A549 (cell line): ENCODE measurements around the gene KIF2A.

Experiments used
- CEBPB ChIP-seq, 2 experiments: fragments of >200 bp in 1 of 2; sonication (Bioruptor Twin) in 1 of 2; formaldehyde crosslinking in 1 of 2; IDR thresholded peaks; 2 replicates each; pipeline ENCODE4 v1.6.1; 2012 to 2016
- EP300 ChIP-seq, 2 experiments: fragments of >200 bp; sonication (Bioruptor Twin); formaldehyde crosslinking; IDR thresholded peaks; 2 replicates in 1 of 2; 3 replicates in 1 of 2; pipeline ENCODE4 v1.6.1; 2016 to 2017
- GATA3 ChIP-seq: IDR thresholded peaks from 2 replicates; pipeline ENCODE4 v1.6.1; 2012; ENCODE audit warnings: borderline replicate concordance
- HEYL ChIP-seq: fragments of 250-450 bp; sonication (Bioruptor Pico); IDR thresholded peaks from 2 replicates; pipeline ENCODE4 v1.8.0; 2021; ENCODE audit warnings: mild to moderate bottlenecking, moderate library complexity
- JUN ChIP-seq, 2 experiments: fragments of >200 bp; sonication (Bioruptor Twin); formaldehyde crosslinking; IDR thresholded peaks; 2 replicates in 1 of 2; 3 replicates in 1 of 2; pipeline ENCODE4 v1.6.1; 2016 to 2017
- MAZ ChIP-seq: fragments of 150-350 bp; IDR thresholded peaks from 2 replicates; pipeline ENCODE4 v1.6.1; 2014; ENCODE audit warnings: antibody characterized with exemption, low read depth, low read length, borderline replicate concordance
- POLR2A ChIP-seq: IDR thresholded peaks from 2 replicates; pipeline ENCODE4 v1.6.1; 2012; ENCODE audit warnings: mild to moderate bottlenecking, low read length
- RFX5 ChIP-seq: fragments of 450-650 bp; IDR thresholded peaks from 2 replicates; pipeline ENCODE4 v1.7.1; 2014; ENCODE audit warnings: antibody characterized with exemption, mild to moderate bottlenecking, moderate library complexity
- TF ChIP-seq, protein P1 (sequence below): IDR thresholded peaks from 2 replicates; pipeline ENCODE4 v1.6.1; 2012
- TF ChIP-seq, protein P2 (sequence below): fragments of >200 bp; sonication (Bioruptor Twin); formaldehyde crosslinking; IDR thresholded peaks from 3 replicates; pipeline ENCODE4 v1.5.1; 2016
- TF ChIP-seq, protein P3 (sequence below): fragments of 200-600 bp; sonication (generic); IDR thresholded peaks from 2 replicates; pipeline ENCODE4 v1.6.1; 2016; ENCODE audit warnings: antibody characterized with exemption, mild to moderate bottlenecking, moderate library complexity
- TF ChIP-seq, protein P4 (sequence below): fragments of 150-350 bp; IDR thresholded peaks from 2 replicates; pipeline ENCODE4 v1.6.1; 2014; ENCODE audit warnings: low read depth, mild to moderate bottlenecking, low read length

DNA sequence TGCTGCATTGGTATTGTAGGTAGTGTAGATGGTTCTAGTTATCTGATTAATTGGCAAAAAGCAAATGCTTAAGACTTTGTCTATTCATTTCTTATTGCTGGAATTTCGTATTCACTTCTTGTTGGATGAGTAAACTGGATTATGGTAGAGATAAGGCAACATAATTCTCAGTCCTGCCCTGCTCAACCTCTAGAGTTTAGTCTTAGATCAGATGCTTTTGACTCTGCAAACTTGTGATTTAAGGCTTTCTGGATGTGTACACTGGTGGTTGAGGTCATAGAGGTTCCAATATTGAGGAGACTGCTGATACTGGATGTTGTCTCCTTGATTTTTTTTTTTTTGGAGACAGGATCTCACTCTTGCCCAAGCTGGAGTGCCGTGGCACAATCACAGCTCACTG lies 35.0 kb downstream of the KIF2A start:
- TF ChIP-seq, protein P1, sequence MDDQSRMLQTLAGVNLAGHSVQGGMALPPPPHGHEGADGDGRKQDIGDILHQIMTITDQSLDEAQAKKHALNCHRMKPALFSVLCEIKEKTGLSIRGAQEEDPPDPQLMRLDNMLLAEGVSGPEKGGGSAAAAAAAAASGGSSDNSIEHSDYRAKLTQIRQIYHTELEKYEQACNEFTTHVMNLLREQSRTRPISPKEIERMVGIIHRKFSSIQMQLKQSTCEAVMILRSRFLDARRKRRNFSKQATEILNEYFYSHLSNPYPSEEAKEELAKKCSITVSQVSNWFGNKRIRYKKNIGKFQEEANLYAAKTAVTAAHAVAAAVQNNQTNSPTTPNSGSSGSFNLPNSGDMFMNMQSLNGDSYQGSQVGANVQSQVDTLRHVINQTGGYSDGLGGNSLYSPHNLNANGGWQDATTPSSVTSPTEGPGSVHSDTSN = no peak
- TF ChIP-seq, protein P2, sequence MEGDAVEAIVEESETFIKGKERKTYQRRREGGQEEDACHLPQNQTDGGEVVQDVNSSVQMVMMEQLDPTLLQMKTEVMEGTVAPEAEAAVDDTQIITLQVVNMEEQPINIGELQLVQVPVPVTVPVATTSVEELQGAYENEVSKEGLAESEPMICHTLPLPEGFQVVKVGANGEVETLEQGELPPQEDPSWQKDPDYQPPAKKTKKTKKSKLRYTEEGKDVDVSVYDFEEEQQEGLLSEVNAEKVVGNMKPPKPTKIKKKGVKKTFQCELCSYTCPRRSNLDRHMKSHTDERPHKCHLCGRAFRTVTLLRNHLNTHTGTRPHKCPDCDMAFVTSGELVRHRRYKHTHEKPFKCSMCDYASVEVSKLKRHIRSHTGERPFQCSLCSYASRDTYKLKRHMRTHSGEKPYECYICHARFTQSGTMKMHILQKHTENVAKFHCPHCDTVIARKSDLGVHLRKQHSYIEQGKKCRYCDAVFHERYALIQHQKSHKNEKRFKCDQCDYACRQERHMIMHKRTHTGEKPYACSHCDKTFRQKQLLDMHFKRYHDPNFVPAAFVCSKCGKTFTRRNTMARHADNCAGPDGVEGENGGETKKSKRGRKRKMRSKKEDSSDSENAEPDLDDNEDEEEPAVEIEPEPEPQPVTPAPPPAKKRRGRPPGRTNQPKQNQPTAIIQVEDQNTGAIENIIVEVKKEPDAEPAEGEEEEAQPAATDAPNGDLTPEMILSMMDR = no peak
- TF ChIP-seq CEBPB (IDR thresholded peaks at IDR 0.05) = no peak
- no peak for TF ChIP-seq POLR2A
- TF ChIP-seq, protein P3, sequence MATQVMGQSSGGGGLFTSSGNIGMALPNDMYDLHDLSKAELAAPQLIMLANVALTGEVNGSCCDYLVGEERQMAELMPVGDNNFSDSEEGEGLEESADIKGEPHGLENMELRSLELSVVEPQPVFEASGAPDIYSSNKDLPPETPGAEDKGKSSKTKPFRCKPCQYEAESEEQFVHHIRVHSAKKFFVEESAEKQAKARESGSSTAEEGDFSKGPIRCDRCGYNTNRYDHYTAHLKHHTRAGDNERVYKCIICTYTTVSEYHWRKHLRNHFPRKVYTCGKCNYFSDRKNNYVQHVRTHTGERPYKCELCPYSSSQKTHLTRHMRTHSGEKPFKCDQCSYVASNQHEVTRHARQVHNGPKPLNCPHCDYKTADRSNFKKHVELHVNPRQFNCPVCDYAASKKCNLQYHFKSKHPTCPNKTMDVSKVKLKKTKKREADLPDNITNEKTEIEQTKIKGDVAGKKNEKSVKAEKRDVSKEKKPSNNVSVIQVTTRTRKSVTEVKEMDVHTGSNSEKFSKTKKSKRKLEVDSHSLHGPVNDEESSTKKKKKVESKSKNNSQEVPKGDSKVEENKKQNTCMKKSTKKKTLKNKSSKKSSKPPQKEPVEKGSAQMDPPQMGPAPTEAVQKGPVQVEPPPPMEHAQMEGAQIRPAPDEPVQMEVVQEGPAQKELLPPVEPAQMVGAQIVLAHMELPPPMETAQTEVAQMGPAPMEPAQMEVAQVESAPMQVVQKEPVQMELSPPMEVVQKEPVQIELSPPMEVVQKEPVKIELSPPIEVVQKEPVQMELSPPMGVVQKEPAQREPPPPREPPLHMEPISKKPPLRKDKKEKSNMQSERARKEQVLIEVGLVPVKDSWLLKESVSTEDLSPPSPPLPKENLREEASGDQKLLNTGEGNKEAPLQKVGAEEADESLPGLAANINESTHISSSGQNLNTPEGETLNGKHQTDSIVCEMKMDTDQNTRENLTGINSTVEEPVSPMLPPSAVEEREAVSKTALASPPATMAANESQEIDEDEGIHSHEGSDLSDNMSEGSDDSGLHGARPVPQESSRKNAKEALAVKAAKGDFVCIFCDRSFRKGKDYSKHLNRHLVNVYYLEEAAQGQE = no peak
- TF ChIP-seq EP300 (IDR thresholded peaks at IDR 0.05) = no peak
- TF ChIP-seq, protein P4, sequence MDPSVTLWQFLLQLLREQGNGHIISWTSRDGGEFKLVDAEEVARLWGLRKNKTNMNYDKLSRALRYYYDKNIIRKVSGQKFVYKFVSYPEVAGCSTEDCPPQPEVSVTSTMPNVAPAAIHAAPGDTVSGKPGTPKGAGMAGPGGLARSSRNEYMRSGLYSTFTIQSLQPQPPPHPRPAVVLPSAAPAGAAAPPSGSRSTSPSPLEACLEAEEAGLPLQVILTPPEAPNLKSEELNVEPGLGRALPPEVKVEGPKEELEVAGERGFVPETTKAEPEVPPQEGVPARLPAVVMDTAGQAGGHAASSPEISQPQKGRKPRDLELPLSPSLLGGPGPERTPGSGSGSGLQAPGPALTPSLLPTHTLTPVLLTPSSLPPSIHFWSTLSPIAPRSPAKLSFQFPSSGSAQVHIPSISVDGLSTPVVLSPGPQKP = no peak
- no peak for TF ChIP-seq RFX5
- TF ChIP-seq HEYL (CRISPR knock-in tag) = no peak
- no peak for TF ChIP-seq MAZ
- TF ChIP-seq JUN (IDR thresholded peaks at IDR 0.05) = no peak
- no peak for TF ChIP-seq GATA3
